NCI-H2081 treated with DMSO at 0.1 percent for 48 hours (cell line): Measurements from ENCODE around the gene PLEKHN1.
"Not testable (repeated sequence)": the region's sequence is repeated elsewhere in the genome, so short reads cannot be mapped to it uniquely, and the experiment has no call there.

Experiments
- DNase-seq: peaks from one replicate; lab custom pipeline; 2025; lab: John Stamatoyannopoulos, UW

Gene PLEKHN1

DNA sequence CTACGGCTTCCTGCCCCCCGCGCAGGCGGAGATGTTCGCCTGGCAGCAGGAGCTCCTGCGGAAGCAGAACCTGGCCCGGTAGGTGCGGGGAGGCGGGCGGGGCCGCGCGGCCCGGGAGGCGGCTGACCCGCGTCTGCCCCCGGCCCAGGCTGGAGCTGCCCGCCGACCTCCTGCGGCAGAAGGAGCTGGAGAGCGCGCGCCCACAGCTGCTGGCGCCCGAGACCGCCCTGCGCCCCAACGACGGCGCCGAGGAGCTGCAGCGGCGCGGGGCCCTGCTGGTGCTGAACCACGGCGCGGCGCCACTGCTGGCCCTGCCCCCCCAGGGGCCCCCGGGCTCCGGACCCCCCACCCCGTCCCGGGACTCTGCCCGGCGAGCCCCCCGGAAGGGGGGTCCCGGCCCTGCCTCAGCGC is 23.9 kb upstream of the PLEKHN1 start:
- DNase-seq, result no peak

DNA sequence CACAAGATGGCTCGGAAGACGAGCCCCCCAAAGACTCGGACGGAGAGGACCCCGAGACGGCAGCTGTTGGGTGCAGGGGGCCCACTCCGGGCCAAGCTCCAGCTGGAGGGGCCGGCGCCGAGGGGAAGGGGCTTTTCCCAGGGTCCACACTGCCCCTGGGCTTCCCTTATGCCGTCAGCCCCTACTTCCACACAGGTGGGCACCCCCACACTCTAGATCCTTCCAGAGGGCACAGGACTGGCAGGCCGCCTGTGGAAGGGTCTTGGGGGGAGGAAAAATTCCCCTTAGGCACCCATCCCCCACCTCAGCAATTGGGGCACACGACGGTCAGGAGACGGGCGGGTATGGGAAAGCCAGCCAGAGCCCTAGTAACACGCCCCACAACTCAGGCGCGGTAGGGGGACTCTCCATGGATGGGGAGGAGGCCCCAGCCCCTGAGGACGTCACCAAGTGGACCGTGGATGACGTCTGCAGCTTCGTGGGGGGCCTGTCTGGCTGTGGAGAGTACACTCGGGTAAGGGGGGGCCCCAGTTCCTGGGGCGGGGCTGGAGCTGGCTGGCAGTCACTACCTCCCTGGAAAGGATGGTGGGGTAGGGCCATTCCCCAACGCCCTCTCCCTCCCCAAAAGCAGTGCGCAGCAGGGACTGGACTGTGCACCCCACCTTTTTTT is 23.3 kb upstream of the PLEKHN1 start:
- DNase-seq, result no peak

GRCh38 chr1:943545-944340 is 22.5 kb upstream of the PLEKHN1 start:
- no peak for DNase-seq

DNA sequence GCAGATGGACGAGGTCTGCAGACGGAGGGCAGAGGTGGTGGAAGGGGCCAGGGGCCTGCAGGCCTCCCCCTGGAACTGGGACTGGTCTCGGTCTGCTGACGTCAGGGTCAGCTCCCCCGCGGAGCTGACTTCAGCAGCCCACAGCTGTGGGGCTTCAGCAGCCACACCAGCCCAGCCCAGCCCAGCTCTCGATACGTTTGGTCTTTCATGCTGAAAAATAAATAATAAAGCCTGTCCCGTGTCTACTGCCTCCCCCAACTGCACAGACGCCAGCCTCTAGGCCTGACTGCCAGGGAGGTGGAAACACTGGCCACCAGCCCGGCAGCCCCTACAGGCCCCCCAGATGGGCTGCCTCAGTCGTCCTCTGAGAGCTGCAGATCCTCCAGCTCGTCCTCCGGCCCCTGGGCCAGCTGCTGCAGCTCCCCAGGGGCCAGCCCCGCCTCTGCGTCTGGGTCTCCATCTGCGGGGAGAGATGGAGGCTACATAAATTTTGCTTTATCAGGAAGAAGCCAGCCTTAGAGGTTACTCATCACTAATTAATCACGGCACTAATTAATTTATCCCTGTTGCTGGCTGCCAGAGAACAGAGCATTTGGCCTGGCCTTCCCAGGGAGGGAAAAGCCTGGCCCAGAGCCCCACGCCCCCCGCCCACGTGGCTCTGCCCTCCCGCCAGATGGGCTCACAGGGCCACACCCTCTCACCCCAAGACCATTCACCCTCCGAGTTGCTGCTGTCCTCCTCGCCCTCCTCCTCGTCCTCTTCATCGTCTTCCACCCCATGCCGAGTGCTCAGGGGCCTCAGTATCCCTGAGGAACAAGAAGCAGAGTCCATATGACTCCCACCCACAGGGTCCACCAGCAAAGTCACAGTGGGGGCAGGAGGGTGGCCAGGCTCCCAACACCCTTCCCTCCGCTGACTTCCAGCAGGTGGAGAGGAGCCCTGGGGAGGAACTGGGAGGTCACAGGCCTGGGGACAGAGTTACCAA is 21.6 kb upstream of the PLEKHN1 start:
- DNase-seq, result no peak

DNA sequence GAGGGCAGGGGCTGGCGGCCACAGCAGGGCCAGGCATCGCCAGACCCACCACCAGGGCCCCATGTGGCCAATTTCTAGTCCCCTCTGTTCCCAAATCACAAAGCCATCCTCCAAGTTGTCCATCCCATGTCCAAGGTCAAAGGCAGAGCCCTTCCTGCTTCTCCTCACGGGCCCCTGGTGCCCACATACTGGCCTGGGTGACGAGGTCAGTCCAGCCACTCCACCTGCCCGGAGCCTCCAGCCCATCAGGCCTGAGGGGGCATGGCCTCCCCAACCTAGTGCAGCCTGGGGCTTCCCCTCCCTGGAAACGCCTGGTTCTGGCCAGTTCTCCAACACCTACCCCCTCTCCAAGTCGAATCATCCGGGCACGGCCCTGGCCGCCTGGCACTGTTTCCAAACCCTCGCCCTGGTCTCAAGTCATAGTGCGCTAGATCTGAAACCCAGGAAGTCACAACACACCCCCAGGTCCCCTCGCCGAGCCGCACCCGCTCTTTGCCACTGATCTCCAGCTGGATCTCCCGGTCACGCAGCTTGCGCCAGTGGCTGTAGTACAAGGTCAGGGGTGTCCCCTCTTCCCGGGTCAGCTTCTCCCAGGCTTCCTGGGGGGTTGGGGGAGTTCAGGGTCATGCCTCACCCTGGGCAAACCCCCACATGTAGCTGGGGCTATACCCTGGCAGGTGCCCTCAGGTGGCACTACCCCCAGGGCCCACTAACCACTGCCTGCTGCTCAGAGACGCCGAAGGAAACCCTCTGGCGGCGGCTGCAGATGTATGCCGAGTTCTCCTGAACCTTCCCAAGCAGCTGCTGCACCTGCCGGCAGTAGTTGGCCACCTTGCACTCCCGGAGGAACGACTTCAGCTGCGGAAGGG is 20.4 kb upstream of the PLEKHN1 start:
- no peak for DNase-seq

DNA sequence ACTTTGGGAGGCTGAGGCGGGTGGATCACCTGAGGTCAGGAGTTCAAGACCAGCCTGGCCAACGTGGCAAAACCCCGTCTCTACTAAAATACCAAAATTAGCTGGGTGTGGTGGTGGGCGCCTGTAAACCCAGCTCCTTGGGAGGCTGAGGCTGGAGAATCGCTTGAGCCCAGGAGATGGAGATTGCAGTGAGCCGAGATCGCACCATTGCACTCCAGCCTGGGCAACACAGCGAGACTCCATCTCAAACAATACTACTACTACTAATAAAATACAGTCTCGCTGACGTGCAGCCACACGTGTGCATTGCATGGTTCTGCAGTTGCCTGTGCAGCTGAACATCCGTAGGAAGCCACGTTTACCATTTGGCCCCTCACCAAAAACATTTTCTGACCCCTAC is 19.5 kb upstream of the PLEKHN1 start:
- not testable (repeated sequence) for DNase-seq

DNA sequence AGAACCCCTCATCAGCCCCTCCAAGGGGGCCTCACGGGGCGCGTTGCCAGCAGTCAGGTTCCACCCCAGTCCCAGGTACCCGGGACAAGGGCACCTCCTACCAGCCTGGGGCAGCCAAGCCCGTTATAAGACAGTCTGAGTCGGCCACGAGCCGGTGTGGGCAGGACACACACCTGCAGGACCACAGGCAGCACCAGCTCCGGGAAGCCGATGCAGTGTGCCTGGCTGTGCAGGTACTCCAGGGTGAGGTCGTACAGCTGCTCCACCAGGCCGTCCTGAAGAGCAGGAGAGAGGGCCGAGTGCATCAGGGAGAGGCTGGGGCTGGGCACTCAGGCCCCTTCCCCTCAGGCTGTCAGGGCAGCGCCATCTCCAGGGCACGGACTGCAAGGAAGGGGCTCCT is 18.3 kb upstream of the PLEKHN1 start:
- no peak for DNase-seq

GRCh38 chr1:950268-950667 is 16.0 kb upstream of the PLEKHN1 start:
- no peak for DNase-seq

DNA sequence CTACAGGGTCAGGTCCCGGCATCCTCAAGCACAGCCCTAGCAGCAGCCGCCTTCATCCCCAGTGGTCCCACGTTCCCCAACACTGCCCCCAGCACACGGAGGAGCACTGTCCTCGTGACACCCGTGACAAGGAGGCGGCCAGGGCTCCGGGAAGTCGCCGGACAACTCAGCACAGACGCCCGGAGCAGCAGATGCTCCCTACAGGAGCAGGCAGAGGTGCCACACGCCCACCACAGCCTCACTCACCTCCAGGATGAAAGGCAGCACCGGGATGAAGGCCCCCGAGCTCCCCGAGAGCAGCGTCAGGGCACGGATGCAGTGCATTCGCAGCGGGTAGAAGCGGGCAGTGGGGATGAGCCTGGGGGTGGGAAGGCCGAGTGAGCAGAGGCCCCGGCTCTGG is 15.4 kb upstream of the PLEKHN1 start:
- no peak for DNase-seq

DNA sequence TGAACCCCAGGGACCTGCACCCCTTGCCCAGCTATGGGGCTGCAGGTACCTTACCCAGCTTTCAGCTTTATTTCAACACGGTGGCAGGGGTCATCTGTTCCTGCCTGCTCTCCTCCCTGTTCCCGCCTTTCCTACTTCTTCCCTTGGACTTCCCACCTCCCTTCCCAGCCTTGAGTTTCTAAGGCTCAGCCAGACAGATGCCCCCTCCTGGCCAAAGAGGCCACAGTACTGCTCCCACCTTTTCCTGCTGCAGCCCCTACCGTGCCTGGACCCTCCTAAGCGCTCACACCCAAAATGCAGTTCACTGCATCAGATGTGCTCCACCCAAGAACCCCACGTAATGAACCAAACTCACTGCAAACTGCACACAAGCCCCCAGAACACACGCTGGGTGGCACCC is 14.9 kb upstream of the PLEKHN1 start:
- DNase-seq, result no peak

DNA sequence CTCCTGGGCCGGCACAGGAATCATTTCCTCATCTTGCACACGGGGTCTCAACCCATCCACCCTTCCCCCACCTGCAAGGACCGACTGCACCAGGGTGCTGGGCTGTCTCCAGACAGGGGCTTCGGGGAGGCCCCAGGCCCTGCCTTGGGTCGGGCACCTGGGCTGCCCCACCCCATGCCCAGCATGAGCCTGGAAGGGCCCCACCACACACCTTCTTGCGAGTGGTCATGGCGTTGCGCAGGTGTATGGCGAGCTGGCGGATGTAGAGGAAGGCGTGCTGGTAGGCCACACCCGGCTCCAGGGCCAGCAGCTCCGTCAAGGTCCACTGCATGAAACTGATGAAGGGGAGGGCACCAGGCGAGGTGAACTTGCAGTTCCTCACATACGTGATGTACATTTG is 14.1 kb upstream of the PLEKHN1 start:
- no peak for DNase-seq

- no peak for DNase-seq
Measured at GRCh38 chr1:952603-953002, 13.7 kb upstream of the PLEKHN1 start.

DNA sequence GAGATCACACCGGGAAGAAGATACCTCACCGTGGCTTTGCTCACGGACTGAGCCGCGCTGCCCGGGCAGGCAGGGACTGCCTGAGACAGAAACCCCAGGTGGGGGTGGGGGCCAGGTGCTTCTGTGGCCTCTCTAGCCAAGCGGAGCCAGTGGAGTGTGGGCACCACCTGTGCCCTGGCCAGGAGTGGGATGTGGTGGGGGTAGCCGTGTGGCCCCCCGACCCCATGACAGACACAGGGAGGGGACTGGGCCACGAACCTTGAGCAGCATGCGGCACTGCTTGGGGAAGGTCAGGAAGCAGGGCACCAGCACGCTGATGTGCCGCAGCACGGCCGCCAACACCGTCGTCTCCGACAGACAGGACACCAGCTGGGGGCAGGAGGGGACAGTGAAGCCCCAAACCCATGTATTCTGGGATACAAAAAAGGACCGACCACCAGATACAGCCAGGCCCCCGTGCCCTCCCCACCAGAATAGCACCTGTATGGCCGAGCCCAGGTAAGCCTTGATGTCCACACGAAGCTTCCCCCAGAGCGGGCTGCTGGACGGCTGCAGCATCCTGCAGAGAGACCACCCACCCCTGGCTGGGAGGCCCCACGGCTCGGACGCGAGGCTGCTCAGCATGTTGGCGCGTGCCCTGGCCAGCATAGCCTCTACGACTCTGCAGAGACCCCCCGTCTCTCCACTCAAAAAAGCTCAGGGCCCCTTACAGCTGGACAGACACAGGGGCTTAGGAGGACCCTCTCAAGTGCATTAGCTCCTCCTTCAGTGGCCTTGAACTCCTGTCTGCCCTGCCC is 12.6 kb upstream of the PLEKHN1 start:
- DNase-seq, result no peak

GRCh38 chr1:954927-955326 is 11.4 kb upstream of the PLEKHN1 start:
- DNase-seq, result no peak

GRCh38 chr1:955474-955873 is 10.8 kb upstream of the PLEKHN1 start:
- DNase-seq, result no peak

DNA sequence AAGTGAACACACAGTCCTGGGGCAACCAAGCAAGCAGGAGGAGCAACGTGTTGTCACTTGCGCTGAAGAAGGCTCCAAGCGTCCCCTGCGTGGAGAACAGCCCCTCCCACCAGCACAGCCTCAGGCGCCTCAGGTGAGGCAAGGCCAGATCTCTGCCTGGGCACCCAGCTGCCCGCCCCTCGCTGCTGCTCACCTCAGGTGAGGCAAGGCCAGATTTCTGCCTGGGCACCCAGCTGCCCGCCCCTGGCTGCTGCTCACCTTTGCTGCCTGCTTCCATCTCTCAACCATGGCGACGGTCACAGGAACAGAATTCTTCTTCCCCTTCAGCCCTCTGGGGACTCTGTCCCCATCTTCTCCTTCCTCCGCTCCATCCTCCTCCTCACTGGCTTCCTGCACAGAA is 9.6 kb upstream of the PLEKHN1 start:
- DNase-seq, result no peak

GRCh38 chr1:958823-959730 is 7.2 kb upstream of the PLEKHN1 start, which contains the start of gene NOC2L:
NOC2L (minus strand) TSS chr1:959256; CDS start chr1:959240, 16 bp downstream.
- no peak for DNase-seq

GRCh38 chr1:959731-960362 is 6.4 kb upstream of the PLEKHN1 start:
- DNase-seq, result no peak
